K562 (cell line): Measurements from ENCODE around the gene ARHGAP31. TPM values are rescaled to one million over a fixed set of nuclear protein-coding genes. Genes with fewer than 3 reads are reported as not detected.

Experiments
- ATAC-seq: fragments of 200-7000 bp; cut with Tn5 transposase; 3 replicates; pipeline ENCODE4 v1.9.1; 2020; ENCODE audit warnings: moderate library complexity
- BruUV-seq: library from RNA; stranded (reverse); fragments of 400-500 nt; replicated peaks from 2 replicates; lab custom pipeline; 2021; lab: Mats Ljungman, UMichigan
- CTCF ChIA-PET: fragments of 300-600 bp; formaldehyde crosslinking; extraction: SDS; loops from one replicate; lab custom pipeline; 2021; ENCODE audit warnings: low intra/inter-chr PET ratio; lab: Yijun Ruan, JAX
- POLR2A ChIA-PET: fragments of 300-600, 350-650 bp; sonication (Branson Sonifier 250); formaldehyde crosslinking; extraction: SDS; loops from one replicate; lab custom pipeline; 2021; ENCODE audit warnings: antibody characterized with exemption, inconsistent platforms; lab: Yijun Ruan, JAX
- DNase-seq, 4 experiments: peaks; one replicate each; pipeline versions ENCODE4 v3.0.0 to v3.0.0-alpha.2; 2011 to 2018; ENCODE audit warnings: low spot score in 3 of 4, mixed read lengths in 3 of 4; ENCODE audit errors: extremely low read depth in 1 of 4
- FAIRE-seq: peaks from 2 replicates; lab custom pipeline; 2011; peaks lifted over from hg19 to GRCh38; lab: Jason Lieb, UNC
- H2AFZ ChIP-seq: 2 replicates; pipeline ENCODE4 v1.6.0; 2011; ENCODE audit warnings: low read depth, low read length, control low read depth, inconsistent platforms
- H3K27ac ChIP-seq: fragments of 200-600 bp; 3 replicates; pipeline ENCODE4 v1.8.0; 2011; ENCODE audit warnings: low read depth, mild to moderate bottlenecking, control low read depth, inconsistent platforms, low read length, moderate library complexity, mixed read lengths; ENCODE audit errors: extremely low read depth
- H3K27me3 ChIP-seq, 2 experiments: fragments of 300-600 bp in 1 of 2; 2 replicates in 1 of 2; 3 replicates in 1 of 2; pipeline versions ENCODE4 v1.6.0 to v1.8.0; 2011; ENCODE audit warnings: inconsistent platforms in 2 of 2, low read length in 2 of 2, mild to moderate bottlenecking in 1 of 2, mixed read lengths in 1 of 2, moderate library complexity in 1 of 2; ENCODE audit not compliant: control insufficient read depth in 2 of 2, insufficient read depth in 2 of 2
- H3K36me3 ChIP-seq: fragments of 300-600 bp; 3 replicates; pipeline ENCODE4 v1.8.0; 2011; ENCODE audit warnings: mild to moderate bottlenecking, low read length, inconsistent platforms; ENCODE audit not compliant: control insufficient read depth, insufficient read depth
- H3K4me1 ChIP-seq, 2 experiments: fragments of 200-600 bp in 1 of 2; replicated peaks in 1 of 2; 2 replicates in 1 of 2; 3 replicates in 1 of 2; pipeline versions ENCODE4 v1.5.1 to v1.8.0; 2011; ENCODE audit warnings: inconsistent platforms in 2 of 2, low read length in 2 of 2, mild to moderate bottlenecking in 1 of 2, mixed read lengths in 1 of 2, moderate library complexity in 1 of 2; ENCODE audit not compliant: control insufficient read depth in 2 of 2, insufficient read depth in 2 of 2
- H3K4me2 ChIP-seq: 2 replicates; pipeline ENCODE4 v1.6.1; 2011; ENCODE audit warnings: low read length, control low read depth, inconsistent platforms, mixed read lengths; ENCODE audit not compliant: insufficient read depth
- H3K4me3 ChIP-seq: fragments of 200-600 bp; sonication (generic), shearing (Covaris generic); 2 replicates; pipeline ENCODE4 v1.5.1; 2016; ENCODE audit warnings: control low read depth, inconsistent platforms
- H3K79me2 ChIP-seq: fragments of 200-600 bp; 3 replicates; pipeline ENCODE4 v1.8.0; 2011; ENCODE audit warnings: low read length, inconsistent platforms; ENCODE audit not compliant: control insufficient read depth, insufficient read depth
- H3K9ac ChIP-seq, 2 experiments: 2 replicates each; pipeline versions ENCODE4 v1.6.0 to v1.6.1; 2011; ENCODE audit warnings: low read depth in 2 of 2, low read length in 2 of 2, control low read depth in 1 of 2, inconsistent platforms in 1 of 2, mild to moderate bottlenecking in 1 of 2, mixed read lengths in 1 of 2; ENCODE audit not compliant: insufficient read depth in 1 of 2
- H3K9me1 ChIP-seq: one replicate; pipeline ENCODE4 v1.6.0; 2011; ENCODE audit warnings: inconsistent platforms, mild to moderate bottlenecking, low read length, moderate library complexity; ENCODE audit not compliant: control insufficient read depth, insufficient read depth
- H3K9me3 ChIP-seq: replicated peaks from 2 replicates; pipeline ENCODE4 v1.5.1; 2011; ENCODE audit warnings: low read depth, low read length, inconsistent platforms; ENCODE audit not compliant: control insufficient read depth, insufficient read depth
- H4K20me1 ChIP-seq: replicated peaks from 2 replicates; pipeline ENCODE4 v1.6.1; 2011; ENCODE audit warnings: low read length, inconsistent platforms, mixed read lengths; ENCODE audit not compliant: control insufficient read depth, insufficient read depth
- BRD4 ChIP-seq: fragments of 200-600 bp; sonication (generic); IDR thresholded peaks from 2 replicates; pipeline ENCODE4 v1.6.1; 2017; ENCODE audit warnings: inconsistent platforms
- CEBPG ChIP-seq, 3 experiments: fragments of 200-800 bp in 1 of 3; sonication (Bioruptor generic) in 1 of 3; sonication (generic) in 1 of 3; formaldehyde crosslinking in 1 of 3; IDR thresholded peaks in 2 of 3; conservative IDR thresholded peaks in 1 of 3; 2 replicates each; pipeline versions ENCODE4 v1.6.1 to v1.8.0; 2016 to 2022; ENCODE audit warnings: missing compliant biosample characterization in 2 of 3, missing genetic modification characterization in 2 of 3, mild to moderate bottlenecking in 1 of 3, missing genetic modification reagents in 1 of 3
- CREM ChIP-seq: IDR thresholded peaks from 2 replicates; pipeline ENCODE4 v1.6.1; 2014; ENCODE audit warnings: antibody characterized with exemption, low read depth
- DACH1 ChIP-seq: fragments of 450-650 bp; IDR thresholded peaks from 2 replicates; pipeline ENCODE4 v1.6.1; 2018; ENCODE audit not compliant: partially characterized antibody
- EZH2 ChIP-seq: IDR thresholded peaks from 2 replicates; pipeline ENCODE4 v1.6.1; 2012; ENCODE audit warnings: low read depth, mild to moderate bottlenecking, inconsistent platforms, low read length, borderline replicate concordance
- FOXJ2 ChIP-seq: fragments of 200-800 bp; sonication (Bioruptor generic); IDR thresholded peaks from 2 replicates; pipeline ENCODE4 v1.6.1; 2016; ENCODE audit warnings: missing genetic modification characterization, missing compliant biosample characterization
- GABPB2 ChIP-seq: fragments of 250-450 bp; sonication (Bioruptor Pico); conservative IDR thresholded peaks from 2 replicates; pipeline ENCODE4 v1.5.1; 2021; ENCODE audit warnings: mild to moderate bottlenecking
- MXI1 ChIP-seq: IDR thresholded peaks from 2 replicates; pipeline ENCODE4 v1.6.1; 2011; ENCODE audit warnings: low read depth, mild to moderate bottlenecking, improper control_type of control experiment, low read length
- POLR2A ChIP-seq: fragments of 450-650 bp; conservative IDR thresholded peaks from 2 replicates; pipeline ENCODE4 v1.6.1; 2016
- ZNF589 ChIP-seq: fragments of 200-800 bp; sonication (Bioruptor generic); IDR thresholded peaks from 2 replicates; pipeline ENCODE4 v1.6.1; 2016; ENCODE audit warnings: low read depth, missing genetic modification characterization, missing compliant biosample characterization
- ZNF707 ChIP-seq: fragments of 250-450 bp; sonication (Bioruptor Pico); conservative IDR thresholded peaks from 2 replicates; pipeline ENCODE4 v1.8.0; 2022; ENCODE audit warnings: inconsistent platforms, mild to moderate bottlenecking, moderate library complexity
- WGBS: fragments of 100-300 bp; shearing (Covaris generic); methylation state at CpG from one replicate; pipeline ENCODE4 v1.1.6; 2016; ENCODE audit warnings: low coverage, mixed read lengths; ENCODE audit not compliant: insufficient coverage; ENCODE audit errors: missing lambda C conversion rate; 5-methylcytosine and 5-hydroxymethylcytosine counted together
- in situ Hi-C: fragments of 300-500 bp; cut with MboI; formaldehyde crosslinking; loops from 4 replicates; pipeline ENCODE4 v1.15.0; 2018; ENCODE audit warnings: inconsistent platforms, mixed read lengths
- intact Hi-C: fragments of 100-400 bp; cut with micrococcal nuclease; formaldehyde crosslinking; loops from 2 replicates; pipeline ENCODE4 v1.14.2; 2022
- polyA plus RNA-seq, 8 experiments: library from polyadenylated mRNA; depleted of rRNA in 4 of 8; stranded (reverse) in 5 of 8; unstranded in 3 of 8; fragments of >200 nt; fragmentation: Nextera tagmentation in 2 of 8; fragmentation: Illumina TruSeq in 1 of 8; extraction: Ambion mirVana in 2 of 8; extraction: Trizol in 1 of 8; gene quantifications; 2 replicates each; pipeline versions ENCODE4 v1.2.1 to v1.2.3, GENCODE V29; 2011 to 2014; ENCODE audit warnings: inconsistent platforms in 1 of 8, missing spikeins in 1 of 8
- total RNA-seq, 7 experiments: library from RNA; depleted of rRNA in 6 of 7; stranded (reverse); fragments of >200 nt in 6 of 7; fragmentation: Illumina TruSeq in 2 of 7; extraction: Trizol in 2 of 7; gene quantifications; 2 replicates each; pipeline versions ENCODE4 v1.2.1 to v1.2.3, GENCODE V29; 2011 to 2021; ENCODE audit warnings: low replicate concordance in 1 of 7
- TF ChIP-seq, protein P1 (sequence below): fragments of 250-450 bp; sonication (Bioruptor Pico); IDR thresholded peaks from 2 replicates; pipeline ENCODE4 v1.4.0; 2020
- TF ChIP-seq, protein P2 (sequence below), 3 experiments: IDR thresholded peaks in 2 of 3; conservative IDR thresholded peaks in 1 of 3; 2 replicates each; pipeline ENCODE4 v1.5.1; 2011 to 2012; ENCODE audit warnings: low read length in 3 of 3, mild to moderate bottlenecking in 3 of 3, control low read depth in 2 of 3, improper control_type of control experiment in 1 of 3, inconsistent platforms in 1 of 3, low read depth in 1 of 3, mixed read lengths in 1 of 3, moderate library complexity in 1 of 3; ENCODE audit not compliant: insufficient read depth in 2 of 3
- TF ChIP-seq, protein P3 (sequence below): fragments of 450-650 bp; IDR thresholded peaks from 2 replicates; pipeline ENCODE4 v1.6.1; 2017; ENCODE audit warnings: antibody characterized with exemption, mild to moderate bottlenecking

Gene ARHGAP31
- total and polyA plus RNA-seq, 9 of the 15 experiments (the other 6 are each of a cell fraction or from before 2014, with no cell fraction given) = under 0.01 to 0.13 (median 0.06) TPM; not detected in 5

DNA sequence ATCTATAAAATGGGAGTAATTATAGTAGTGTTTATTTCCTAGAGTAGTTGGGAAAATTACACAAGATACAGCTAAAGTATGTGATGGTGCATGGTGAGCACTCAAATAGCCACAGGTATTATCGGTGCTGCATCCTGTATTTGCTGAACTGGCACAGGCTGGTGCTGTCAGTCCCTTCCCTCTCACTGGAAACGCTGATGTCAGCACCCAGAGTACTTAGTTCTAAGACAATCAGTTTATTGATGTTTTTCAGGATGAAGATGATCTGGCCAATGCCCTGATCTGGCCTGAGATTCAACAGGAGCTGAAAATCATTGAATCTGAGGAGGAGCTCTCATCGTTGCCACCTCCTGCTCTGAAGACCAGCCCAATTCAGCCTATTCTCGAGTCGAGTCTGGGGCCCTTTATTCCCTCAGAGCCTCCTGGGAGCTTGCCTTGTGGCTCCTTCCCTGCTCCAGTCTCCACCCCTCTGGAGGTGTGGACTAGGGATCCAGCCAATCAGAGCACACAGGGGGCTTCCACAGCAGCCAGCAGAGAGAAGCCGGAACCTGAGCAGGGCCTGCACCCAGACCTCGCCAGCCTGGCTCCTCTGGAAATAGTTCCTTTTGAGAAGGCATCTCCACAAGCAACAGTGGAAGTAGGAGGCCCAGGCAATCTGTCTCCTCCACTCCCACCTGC, 119.6 kb downstream of the ARHGAP31 start (continued):
- TF ChIP-seq CEBPG (CRISPR knock-in tag; IDR thresholded peaks at IDR 0.05) (no peak), CEBPG (tag; conservative IDR thresholded peaks at IDR 0.05 in 1 of 2, IDR thresholded peaks at IDR 0.05 in 1 of 2) (no peak), CREM (no peak), ZNF589 (CRISPR knock-in tag) (no peak)
- TF ChIP-seq, protein P1, sequence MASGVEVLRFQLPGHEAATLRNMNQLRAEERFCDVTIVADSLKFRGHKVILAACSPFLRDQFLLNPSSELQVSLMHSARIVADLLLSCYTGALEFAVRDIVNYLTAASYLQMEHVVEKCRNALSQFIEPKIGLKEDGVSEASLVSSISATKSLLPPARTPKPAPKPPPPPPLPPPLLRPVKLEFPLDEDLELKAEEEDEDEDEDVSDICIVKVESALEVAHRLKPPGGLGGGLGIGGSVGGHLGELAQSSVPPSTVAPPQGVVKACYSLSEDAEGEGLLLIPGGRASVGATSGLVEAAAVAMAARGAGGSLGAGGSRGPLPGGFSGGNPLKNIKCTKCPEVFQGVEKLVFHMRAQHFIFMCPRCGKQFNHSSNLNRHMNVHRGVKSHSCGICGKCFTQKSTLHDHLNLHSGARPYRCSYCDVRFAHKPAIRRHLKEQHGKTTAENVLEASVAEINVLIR (CRISPR knock-in tag) = no peak

DNA sequence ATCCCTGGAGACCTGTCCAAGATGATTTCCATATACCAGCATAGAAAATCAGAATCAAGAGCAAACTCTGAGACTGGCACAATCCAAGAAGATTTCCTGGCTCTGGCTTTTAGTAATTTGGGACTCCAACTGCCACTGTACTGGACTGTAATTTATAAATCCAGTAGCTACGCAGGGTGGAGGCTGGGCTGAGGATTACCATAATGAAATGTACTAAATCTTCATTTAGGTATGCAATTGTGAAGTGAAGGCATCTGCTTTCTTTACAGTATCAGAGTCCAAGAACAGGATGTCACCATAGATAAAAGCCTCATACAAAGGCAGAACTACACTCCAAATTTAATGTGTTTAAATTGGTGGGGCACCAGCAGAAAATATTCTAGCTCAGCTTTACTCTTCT, 122.7 kb downstream of the ARHGAP31 start:
- intact Hi-C loops = no loop called here
- WGBS = 67% methylated on average over 1 of the region's 1 CpG
- CTCF ChIA-PET = no interaction called here
- TF ChIP-seq MXI1 = no peak
- no peak for TF ChIP-seq FOXJ2 (tag)
- no peak for TF ChIP-seq BRD4
- no peak for TF ChIP-seq DACH1
- TF ChIP-seq, protein P2, sequence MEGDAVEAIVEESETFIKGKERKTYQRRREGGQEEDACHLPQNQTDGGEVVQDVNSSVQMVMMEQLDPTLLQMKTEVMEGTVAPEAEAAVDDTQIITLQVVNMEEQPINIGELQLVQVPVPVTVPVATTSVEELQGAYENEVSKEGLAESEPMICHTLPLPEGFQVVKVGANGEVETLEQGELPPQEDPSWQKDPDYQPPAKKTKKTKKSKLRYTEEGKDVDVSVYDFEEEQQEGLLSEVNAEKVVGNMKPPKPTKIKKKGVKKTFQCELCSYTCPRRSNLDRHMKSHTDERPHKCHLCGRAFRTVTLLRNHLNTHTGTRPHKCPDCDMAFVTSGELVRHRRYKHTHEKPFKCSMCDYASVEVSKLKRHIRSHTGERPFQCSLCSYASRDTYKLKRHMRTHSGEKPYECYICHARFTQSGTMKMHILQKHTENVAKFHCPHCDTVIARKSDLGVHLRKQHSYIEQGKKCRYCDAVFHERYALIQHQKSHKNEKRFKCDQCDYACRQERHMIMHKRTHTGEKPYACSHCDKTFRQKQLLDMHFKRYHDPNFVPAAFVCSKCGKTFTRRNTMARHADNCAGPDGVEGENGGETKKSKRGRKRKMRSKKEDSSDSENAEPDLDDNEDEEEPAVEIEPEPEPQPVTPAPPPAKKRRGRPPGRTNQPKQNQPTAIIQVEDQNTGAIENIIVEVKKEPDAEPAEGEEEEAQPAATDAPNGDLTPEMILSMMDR (IDR thresholded peaks at IDR 0.05 in 2 of 3, conservative IDR thresholded peaks at IDR 0.05 in 1 of 3; ENCODE audit: insufficient read depth in 2 of 3, low read depth in 1 of 3, low read length in 3 of 3) = no peak
- TF ChIP-seq ZNF707 (CRISPR knock-in tag) = no peak
- TF ChIP-seq, protein P3, sequence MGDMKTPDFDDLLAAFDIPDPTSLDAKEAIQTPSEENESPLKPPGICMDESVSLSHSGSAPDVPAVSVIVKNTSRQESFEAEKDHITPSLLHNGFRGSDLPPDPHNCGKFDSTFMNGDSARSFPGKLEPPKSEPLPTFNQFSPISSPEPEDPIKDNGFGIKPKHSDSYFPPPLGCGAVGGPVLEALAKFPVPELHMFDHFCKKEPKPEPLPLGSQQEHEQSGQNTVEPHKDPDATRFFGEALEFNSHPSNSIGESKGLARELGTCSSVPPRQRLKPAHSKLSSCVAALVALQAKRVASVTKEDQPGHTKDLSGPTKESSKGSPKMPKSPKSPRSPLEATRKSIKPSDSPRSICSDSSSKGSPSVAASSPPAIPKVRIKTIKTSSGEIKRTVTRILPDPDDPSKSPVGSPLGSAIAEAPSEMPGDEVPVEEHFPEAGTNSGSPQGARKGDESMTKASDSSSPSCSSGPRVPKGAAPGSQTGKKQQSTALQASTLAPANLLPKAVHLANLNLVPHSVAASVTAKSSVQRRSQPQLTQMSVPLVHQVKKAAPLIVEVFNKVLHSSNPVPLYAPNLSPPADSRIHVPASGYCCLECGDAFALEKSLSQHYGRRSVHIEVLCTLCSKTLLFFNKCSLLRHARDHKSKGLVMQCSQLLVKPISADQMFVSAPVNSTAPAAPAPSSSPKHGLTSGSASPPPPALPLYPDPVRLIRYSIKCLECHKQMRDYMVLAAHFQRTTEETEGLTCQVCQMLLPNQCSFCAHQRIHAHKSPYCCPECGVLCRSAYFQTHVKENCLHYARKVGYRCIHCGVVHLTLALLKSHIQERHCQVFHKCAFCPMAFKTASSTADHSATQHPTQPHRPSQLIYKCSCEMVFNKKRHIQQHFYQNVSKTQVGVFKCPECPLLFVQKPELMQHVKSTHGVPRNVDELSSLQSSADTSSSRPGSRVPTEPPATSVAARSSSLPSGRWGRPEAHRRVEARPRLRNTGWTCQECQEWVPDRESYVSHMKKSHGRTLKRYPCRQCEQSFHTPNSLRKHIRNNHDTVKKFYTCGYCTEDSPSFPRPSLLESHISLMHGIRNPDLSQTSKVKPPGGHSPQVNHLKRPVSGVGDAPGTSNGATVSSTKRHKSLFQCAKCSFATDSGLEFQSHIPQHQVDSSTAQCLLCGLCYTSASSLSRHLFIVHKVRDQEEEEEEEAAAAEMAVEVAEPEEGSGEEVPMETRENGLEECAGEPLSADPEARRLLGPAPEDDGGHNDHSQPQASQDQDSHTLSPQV = no peak
- TF ChIP-seq GABPB2 (CRISPR knock-in tag) = no peak
- no peak for TF ChIP-seq EZH2
- no peak for TF ChIP-seq POLR2A

More for the DNA sequence above, 122.7 kb downstream of the ARHGAP31 start:
- Histone ChIP-seq H3K9me1 (no peaks in the 10 kb centered on the region), H3K27ac (no peak overlapping the region; the same call in 2 of the 3 replicates), H4K20me1 (no peaks in the 10 kb centered on the region), H3K79me2 (no peaks in the 10 kb centered on the region), H3K4me1 (peaks cover 8 to 29% of the 10 kb centered on the region in 2 experiments; a peak in 3 of 5 replicates), H3K9ac (no peak overlapping the region), H3K4me2 (no peak overlapping the region), H3K9me3 (no peaks in the 10 kb centered on the region), H3K27me3 (no peaks in the 10 kb centered on the region), H3K36me3 (no peaks in the 10 kb centered on the region), H2AFZ (no peak overlapping the region), H3K4me3 (no peak overlapping the region)
- in situ Hi-C loops = no loop called here
- DNase-seq (no peak), FAIRE-seq (no peak), ATAC-seq (no peak)
- no TSS peak for BruUV-seq
- POLR2A ChIA-PET = interaction anchor here (1.2 to 2.3 kb wide), 2 partner anchors 20 to 1074 kb away, joined by 3 to 5 read pairs; no protein-coding TSS in a partner anchor
